Mucosa of descending colon (tissue), 3 donors: ENCODE measurements around the gene ZNF396. TPM values are rescaled to one million over a fixed set of nuclear protein-coding genes. Genes with fewer than 3 reads are reported as not detected.

Experiments
- ATAC-seq: fragments of 200-7000 bp; cut with Tn5 transposase; one replicate; pipeline ENCODE4 v1.9.1; 2020; ENCODE audit warnings: mild to moderate bottlenecking, moderate library complexity
- DNase-seq, 3 donors: peaks; one replicate each; pipeline ENCODE4 v3.0.0-alpha.2; 2020
- H3K36me3 ChIP-seq: fragments of 200-600 bp; one replicate; pipeline ENCODE4 v1.8.0; 2021; ENCODE audit warnings: low read depth, mild to moderate bottlenecking
- H3K4me1 ChIP-seq: fragments of 200-600 bp; one replicate; pipeline ENCODE4 v1.8.0; 2021; ENCODE audit warnings: low read depth, mild to moderate bottlenecking
- H3K4me3 ChIP-seq: fragments of 200-600 bp; one replicate; pipeline ENCODE4 v1.8.0; 2021; ENCODE audit warnings: mild to moderate bottlenecking
- H3K9me3 ChIP-seq: fragments of 200-600 bp; one replicate; pipeline ENCODE4 v1.8.0; 2021; ENCODE audit warnings: mild to moderate bottlenecking
- CTCF ChIP-seq: fragments of 200-600 bp; IDR thresholded peaks from one replicate; pipeline ENCODE4 v1.8.0; 2022; ENCODE audit warnings: antibody characterized with exemption, mild to moderate bottlenecking
- intact Hi-C, 2 donors: fragments of 100-400 bp; cut with DNase I in 1 of 2; cut with micrococcal nuclease in 1 of 2; formaldehyde crosslinking; loops; one replicate each; pipeline versions ENCODE4 v1.11.0 to v1.11.1; 2022; cut with DNase I, micrococcal nuclease
- total RNA-seq, 3 donors: library from RNA; stranded (reverse); fragmentation: NEBNext Ultra II Directional in 2 of 3; extraction: Animal tissue kit (Norgen Biotek cat#: 25700) in 2 of 3; gene quantifications; one replicate each; pipeline versions ENCODE4 v1.2.1 to v1.2.4, GENCODE V29; 2021 to 2023
- donor health status: DM: no; HTN: no; CAD: no; lungs with moderate emphysema.
- donor health status: DM: no; HTN: no; CAD: no.
- donor health status: DM: no; HTN: yes; CAD: no.

Gene ZNF396
- total RNA-seq, 3 donors from 2014 or later, result 2.7 to 6.1 (median 2.8) TPM

- H3K4me3 ChIP-seq, result no peak overlapping the region
- intact Hi-C loops, result no loop called here
- DNase-seq, result no peak
- no peaks in the 10 kb centered on the region for H3K9me3 ChIP-seq
- TF ChIP-seq CTCF, result no peak
- no peak for ATAC-seq
- H3K36me3 ChIP-seq, result peaks cover 5% of the 10 kb centered on the region
- H3K4me1 ChIP-seq, result no peaks in the 10 kb centered on the region
Measured at GRCh38 chr18:35334821-35335220, 42.3 kb downstream of the ZNF396 start.

GRCh38 chr18:35334212-35334611 lies 42.9 kb downstream of the ZNF396 start:
- ATAC-seq (no peak), DNase-seq (no peak)
- Histone ChIP-seq H3K36me3 (peaks cover 5% of the 10 kb centered on the region), H3K4me1 (no peaks in the 10 kb centered on the region), H3K4me3 (no peak overlapping the region), H3K9me3 (no peaks in the 10 kb centered on the region)
- TF ChIP-seq CTCF, result no peak
- intact Hi-C loops, result no loop called here

DNA sequence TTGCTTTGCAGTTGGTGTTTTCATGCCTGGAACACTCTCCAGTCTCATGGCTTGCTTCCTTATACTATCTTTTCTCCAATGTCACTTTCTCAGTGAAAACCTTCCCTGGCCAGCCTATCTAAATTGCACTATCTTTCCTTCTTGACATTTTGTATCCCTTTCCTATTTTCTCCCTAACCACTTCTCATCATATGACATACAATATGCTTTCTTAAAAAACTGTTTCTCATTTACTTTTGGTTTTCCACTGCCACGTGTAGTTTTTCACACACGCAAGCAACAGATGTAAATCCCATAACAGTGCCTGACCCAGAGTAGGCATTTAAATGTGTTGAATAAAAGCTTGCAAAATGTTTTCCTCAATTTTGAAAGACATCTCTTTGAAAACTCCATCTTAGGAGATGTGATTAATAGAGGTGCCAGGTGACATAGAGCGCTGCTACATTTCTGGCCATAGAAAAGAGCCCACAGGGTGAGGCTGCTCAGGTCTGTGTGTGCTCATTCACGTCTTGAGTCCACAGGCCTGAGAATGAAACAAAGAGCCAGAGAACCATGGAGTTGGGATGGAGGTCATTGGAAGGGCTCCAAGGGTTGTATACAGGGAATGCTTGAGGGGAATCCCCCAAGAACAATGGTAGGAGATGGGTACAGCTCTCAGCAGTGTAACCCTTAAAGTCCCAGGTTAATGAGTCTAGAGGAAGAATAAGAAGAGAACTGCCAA lies 45.6 kb downstream of the ZNF396 start:
- DNase-seq (no peak), ATAC-seq (peak; percentile 25)
- Histone ChIP-seq H3K4me1 (no peaks in the 10 kb centered on the region), H3K4me3 (no peak overlapping the region), H3K36me3 (peaks cover 5% of the 10 kb centered on the region), H3K9me3 (no peaks in the 10 kb centered on the region)
- intact Hi-C loops, result no loop called here
- TF ChIP-seq CTCF, result no peak

GRCh38 chr18:35328868-35329267 lies 48.3 kb downstream of the ZNF396 start:
- H3K4me3 ChIP-seq, result no peak overlapping the region
- H3K9me3 ChIP-seq, result no peaks in the 10 kb centered on the region
- no peaks in the 10 kb centered on the region for H3K36me3 ChIP-seq
- TF ChIP-seq CTCF, result no peak
- DNase-seq (no peak), ATAC-seq (no peak)
- intact Hi-C loops, result no loop called here
- H3K4me1 ChIP-seq, result no peaks in the 10 kb centered on the region

- Histone ChIP-seq H3K9me3 (no peaks in the 10 kb centered on the region), H3K4me1 (no peaks in the 10 kb centered on the region), H3K36me3 (no peaks in the 10 kb centered on the region), H3K4me3 (no peak overlapping the region)
- DNase-seq, result no peak
- intact Hi-C loops, result no loop called here
- no peak for TF ChIP-seq CTCF
- ATAC-seq, result no peak
Measured at GRCh38 chr18:35326695-35327387, 50.3 kb downstream of the ZNF396 start.
